A172 (cell line): ENCODE results near the gene TFF3. TPM values are rescaled to one million over a fixed set of nuclear protein-coding genes. Genes with fewer than 3 reads are reported as not detected.
A peak's percentile ranks its signal among the peaks of the same experiment; 100 is the strongest.

Source experiments
- DNase-seq: peaks from one replicate; pipeline ENCODE4 v3.0.0-alpha.2; 2015; ENCODE audit warnings: low spot score
- total RNA-seq: library from RNA; depleted of rRNA; stranded (reverse); fragments of >200 nt; shearing (Covaris generic); gene quantifications from 2 replicates; pipeline ENCODE4 v1.2.3, GENCODE V29; 2014

TFF3 gene
- total RNA-seq, 1 experiment from 2014 or later: not detected

GRCh38 chr21:42320791-42321190 lies 5.6 kb upstream of the TFF3 start:
- no peak for DNase-seq

GRCh38 chr21:42319851-42320572 lies 4.8 kb upstream of the TFF3 start:
- DNase-seq: no peak

- DNase-seq: no peak
Observed at GRCh38 chr21:42319376-42319775, 4.2 kb upstream of the TFF3 start.

DNA sequence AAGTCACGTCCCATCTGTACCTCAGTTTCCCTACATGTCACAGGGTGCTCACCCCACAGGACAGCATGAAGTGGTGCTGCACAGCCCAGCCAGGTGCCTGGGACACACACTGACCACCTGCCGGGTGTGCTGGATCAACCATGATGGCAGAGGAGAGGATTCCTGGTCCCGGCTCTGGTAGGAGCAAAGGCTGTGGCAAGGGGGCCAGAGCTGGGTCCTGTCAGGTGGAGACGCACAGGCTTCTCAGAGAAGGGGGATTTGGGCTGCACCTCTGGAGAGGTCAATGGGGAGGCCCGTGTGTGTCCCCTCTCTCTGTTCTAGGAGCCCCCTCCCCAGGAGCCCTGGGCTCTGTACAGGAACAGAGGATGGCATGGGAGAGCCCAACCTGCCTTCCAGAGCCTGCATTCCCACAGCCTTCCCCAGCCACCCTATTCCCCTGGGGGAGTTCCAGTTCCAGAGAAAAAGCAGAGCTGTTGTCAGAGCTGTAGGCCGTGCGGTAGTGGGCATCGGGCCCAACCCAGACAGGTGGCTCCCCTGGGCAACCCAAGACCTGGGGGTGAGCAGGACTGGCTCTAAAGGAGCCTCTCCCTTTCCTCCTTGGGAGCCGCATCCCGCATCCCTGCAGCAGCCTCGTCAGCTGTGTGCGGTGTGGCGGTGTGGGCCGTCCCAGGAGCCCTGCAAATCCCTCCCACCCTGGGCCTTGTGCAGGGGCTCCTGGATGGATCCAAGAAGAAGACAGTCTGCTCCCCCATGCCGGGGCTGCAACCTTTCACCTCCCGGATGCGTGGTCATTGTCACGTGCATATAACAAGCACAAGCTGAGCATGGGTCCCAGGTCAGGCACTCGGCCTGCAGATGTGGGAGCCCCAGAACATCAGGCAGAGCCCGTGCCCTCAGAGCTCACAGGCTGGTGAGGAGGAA lies 2.9 kb upstream of the TFF3 start:
- no peak for DNase-seq

- DNase-seq: no peak
Observed at GRCh38 chr21:42317341-42317741, 2.1 kb upstream of the TFF3 start.

DNA sequence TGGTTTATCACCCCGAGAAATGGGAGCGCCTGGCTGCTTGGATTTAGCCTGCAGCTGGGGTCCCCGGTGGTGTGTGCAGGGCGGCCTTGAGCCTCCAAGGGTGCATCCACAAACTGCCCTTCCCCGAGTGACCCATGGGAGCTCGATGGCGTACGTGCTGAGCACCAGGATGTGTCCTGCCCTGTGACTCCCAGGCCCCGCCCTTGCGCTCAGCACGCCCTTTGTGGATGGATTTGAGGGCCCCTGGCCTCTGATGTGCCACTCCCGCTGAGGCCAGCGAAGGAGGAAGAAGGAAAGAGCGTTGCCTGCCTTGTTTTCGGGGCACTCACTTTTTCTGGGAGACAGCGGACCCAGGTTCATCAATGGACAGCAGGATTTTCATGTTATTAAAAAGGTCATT lies 1.7 kb upstream of the TFF3 start:
- no peak for DNase-seq

- DNase-seq: no peak
Observed at GRCh38 chr21:42314616-42315295, 453 bp downstream of the TFF3 start.

DNA sequence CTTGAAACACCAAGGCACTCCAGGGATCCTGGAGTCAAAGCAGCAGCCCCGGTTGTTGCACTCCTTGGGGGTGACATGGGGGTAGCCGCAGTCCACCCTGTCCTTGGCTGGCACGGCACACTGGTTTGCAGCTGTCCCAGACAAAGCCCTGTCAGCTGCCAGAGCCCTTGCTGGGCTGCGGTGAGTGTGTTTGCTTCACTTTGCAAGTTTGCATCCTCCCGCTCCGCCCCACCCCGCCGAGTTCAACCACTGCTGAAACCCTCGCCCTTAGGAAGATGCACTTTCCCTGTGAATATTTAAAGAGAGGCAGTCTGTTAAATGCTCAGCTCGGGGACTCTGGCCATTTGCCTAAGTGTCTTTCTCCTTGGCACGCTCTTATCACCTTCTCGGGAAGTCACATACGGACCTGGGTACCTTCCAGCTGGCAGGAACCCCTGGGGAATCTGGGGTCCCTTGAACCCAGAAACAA lies 1.7 kb downstream of the TFF3 start:
- DNase-seq: no peak

DNA sequence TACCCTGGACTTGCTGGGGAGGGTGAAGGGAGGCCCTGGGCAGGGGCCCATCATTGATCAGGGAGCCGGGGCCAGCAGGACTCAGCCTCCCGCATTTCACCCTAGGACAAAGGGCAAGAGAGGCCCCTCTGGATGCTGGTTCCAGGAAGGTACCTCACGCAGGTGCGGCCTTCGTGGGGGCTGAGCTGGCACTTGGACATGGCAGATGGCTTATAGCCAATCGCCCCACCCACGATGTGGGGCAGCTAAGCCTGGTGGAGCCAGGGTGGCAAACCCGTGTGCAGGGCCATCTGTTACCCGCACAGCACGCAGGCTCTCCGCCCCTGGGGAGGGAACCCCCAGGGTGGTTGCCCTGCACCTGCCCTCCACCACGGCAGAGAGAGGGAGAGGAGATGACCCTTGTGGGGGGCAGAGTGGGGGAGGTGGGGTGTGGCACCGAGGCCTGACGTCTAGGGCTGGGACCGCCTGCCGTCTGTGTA lies 2.5 kb downstream of the TFF3 start:
- DNase-seq: no peak

DNA sequence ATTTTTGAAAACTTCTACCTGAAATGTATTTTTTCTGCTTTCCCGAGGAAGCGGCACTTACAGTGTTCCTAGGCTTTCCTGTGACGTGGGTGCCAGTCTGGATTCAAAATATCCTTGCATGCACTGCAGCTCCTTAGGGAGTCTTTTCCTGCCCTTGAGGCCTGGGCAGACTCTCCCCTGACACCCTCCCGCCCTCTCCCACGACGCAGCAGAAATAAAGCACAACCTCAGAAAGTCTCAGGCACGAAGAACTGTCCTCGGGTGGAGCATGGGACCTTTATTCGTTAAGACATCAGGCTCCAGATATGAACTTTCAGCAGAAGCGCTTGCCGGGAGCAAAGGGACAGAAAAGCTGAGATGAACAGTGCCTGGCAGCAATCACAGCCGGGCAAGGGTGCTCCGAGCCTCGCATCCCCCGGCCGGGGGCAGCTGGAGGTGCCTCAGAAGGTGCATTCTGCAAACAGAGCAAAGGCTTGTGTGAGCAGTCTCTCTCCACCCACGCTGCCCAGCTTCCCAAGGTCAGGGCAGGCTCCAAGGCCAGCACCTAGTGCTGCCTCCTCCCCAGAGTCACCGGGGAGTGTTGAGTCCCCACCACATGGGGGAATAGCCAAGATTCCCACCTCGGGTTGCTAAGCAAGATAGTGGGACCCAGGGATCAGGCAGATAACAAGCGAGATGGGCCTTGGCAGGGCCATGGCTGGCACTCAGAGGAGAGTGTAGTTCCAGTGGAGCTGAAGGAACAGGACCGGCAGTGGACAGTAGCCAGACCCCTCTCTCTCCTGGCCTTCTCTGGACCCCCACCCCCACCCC lies 3.2 kb downstream of the TFF3 start:
- DNase-seq: no peak

- no peak for DNase-seq
Observed at GRCh38 chr21:42311160-42311559, 4.0 kb downstream of the TFF3 start.

DNA sequence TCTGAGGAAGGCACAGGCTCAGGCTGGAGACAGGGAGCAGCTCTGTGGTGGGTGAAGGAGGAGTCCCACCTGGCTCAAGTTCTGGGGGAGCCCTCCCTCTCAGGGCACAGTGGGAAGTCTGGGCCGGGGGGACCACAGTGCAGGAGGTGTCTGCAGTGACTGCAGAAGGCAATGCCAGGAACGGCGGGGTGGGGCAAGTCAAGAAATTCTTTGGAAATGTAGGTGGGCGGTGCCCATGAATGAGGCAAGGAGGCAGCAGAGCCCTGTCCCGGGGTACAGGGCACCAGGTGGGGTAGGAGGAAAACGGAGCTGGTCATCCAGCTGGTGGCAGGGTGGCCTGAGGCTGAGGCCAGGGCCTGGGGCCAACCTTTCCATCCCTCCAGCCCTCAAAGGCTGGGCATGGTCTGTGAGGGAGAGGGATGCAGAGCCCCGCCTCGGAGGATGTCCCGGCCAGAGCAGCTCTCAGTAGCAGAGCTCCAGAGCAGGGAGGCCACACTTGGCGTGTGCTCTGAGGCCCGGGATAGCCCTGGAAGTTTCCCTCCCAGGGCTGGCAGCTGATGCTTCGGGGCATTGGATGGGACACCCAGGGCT lies 4.7 kb downstream of the TFF3 start:
- no peak for DNase-seq

- peak; percentile 54 for DNase-seq
Observed at GRCh38 chr21:42309753-42310213, 5.4 kb downstream of the TFF3 start.

DNA sequence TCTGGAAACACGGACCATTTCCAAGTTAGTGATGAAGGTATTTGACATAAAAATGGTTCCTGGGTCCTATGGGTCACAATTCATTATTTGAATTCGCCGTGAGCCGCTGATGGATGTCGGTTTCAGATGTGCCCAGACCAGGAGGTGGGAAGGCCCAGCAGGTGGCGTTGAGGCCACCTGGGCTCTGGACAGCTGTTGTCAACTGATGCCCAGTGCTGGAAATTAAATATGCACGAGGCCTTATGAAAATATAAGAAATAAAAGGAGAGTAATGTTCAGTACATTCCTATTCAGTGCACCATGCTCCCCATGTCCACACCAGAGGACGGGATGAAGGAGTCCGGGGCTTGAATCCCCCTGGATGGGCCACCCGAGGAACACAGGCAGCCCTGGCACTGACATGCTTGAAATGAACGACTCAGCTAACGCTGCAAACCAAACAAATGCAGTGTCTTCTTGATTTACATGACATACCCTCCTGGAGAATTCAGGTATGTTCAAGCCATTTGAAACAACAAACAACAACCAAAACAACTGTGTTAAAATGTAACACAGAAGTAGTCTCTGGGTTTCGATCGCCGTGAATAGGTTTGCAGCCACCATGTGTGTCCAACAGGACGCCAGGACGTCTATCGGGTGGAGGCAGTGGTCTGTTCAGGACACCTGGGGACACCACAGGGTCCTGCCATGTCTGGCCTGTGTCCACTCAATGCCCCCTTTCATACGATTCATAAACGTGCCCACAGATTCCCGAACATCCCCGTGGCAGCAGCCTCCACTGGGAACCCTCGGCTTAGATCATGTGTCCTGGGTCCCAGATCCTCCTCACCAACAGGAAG lies 6.1 kb downstream of the TFF3 start:
- DNase-seq: no peak

GRCh38 chr21:42308161-42308913 lies 6.9 kb downstream of the TFF3 start:
- DNase-seq: no peak

DNA sequence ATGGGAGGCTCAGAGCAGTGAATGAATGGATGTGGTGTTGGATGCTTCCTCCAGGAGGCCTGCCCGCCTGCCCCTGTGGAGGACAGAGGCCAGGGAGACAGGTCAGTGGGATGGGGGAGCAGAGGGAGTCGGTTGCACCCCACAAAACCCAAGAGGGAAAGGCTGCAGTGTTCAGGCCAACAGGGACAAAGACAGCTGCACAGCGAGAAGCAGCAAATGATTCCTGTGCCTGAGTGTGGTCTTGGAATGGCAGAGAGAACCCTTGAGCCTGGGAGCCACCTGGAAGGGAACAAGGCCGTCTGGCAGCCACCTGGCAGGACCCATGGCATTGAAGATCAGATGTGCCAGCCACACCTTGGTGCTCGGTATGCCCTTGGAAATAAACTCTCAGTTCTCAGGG lies 8.1 kb downstream of the TFF3 start:
- no peak for DNase-seq

GRCh38 chr21:42306366-42307035 lies 8.7 kb downstream of the TFF3 start:
- DNase-seq: no peak

DNA sequence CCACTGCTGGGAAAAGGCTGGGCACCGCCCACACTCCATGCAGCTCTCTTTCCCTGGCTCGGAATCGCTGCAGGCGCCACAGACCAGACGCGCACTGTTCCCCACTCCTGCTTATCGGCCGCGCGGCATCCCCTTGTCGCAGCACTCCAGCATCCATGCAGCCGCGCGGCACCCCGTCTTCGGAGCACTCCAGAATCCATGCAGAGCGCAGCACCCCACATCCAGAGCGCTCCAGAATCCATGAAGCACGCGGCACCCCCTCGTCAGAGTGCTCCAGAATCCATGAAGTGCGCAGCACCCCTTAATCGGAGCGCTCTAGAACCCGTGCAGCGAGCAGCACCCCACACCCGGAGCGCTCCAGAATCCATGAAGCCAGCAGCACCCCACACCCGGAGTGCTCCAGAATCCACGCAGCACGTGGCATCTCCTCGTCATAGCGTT lies 9.5 kb downstream of the TFF3 start:
- no peak for DNase-seq
